Omental fat pad (tissue), 4 donors: ENCODE data around the gene EPOP. TPM values are rescaled to one million over a fixed set of nuclear protein-coding genes. Genes with fewer than 3 reads are reported as not detected.
"Not testable (repeated sequence)": the region's sequence is repeated elsewhere in the genome, so short reads cannot be mapped to it uniquely, and the experiment has no call there.

Experiments used
- ATAC-seq: fragments of 150-250 bp; one replicate; pipeline ENCODE4 v1.9.1; 2016; ENCODE audit warnings: mild to moderate bottlenecking, moderate library complexity; ENCODE audit not compliant: low FRiP score
- DNase-seq: peaks from one replicate; pipeline ENCODE4 v3.0.0-alpha.2; 2019; ENCODE audit warnings: low spot score
- CTCF ChIP-seq, 3 donors: fragments of 450-650 bp; IDR thresholded peaks; one replicate each; pipeline ENCODE4 v1.5.1; 2016 to 2017; ENCODE audit warnings: antibody characterized with exemption in 3 of 3, mild to moderate bottlenecking in 3 of 3, moderate library complexity in 2 of 3
- total RNA-seq, 4 donors: library from RNA; depleted of rRNA; stranded (reverse); fragments of >200 nt; gene quantifications; one replicate each; pipeline ENCODE4 v1.1.0, GENCODE V29; 2016

The EPOP gene
- total RNA-seq, 4 donors from 2014 or later: 0.38 to 5.2 (median 1.5) TPM

- no peak for TF ChIP-seq CTCF (IDR thresholded peaks at IDR 0.05)
- DNase-seq: no peak
- no peak for ATAC-seq
Observed at GRCh38 chr17:38656959-38657823, 17.6 kb downstream of the EPOP start.

GRCh38 chr17:38654411-38655398 lies 20.1 kb downstream of the EPOP start:
- ATAC-seq: no peak
- TF ChIP-seq CTCF (IDR thresholded peaks at IDR 0.05): no peak
- no peak for DNase-seq

GRCh38 chr17:38653679-38654078 lies 21.1 kb downstream of the EPOP start:
- no peak for DNase-seq
- ATAC-seq: no peak
- no peak for TF ChIP-seq CTCF (IDR thresholded peaks at IDR 0.05)

- ATAC-seq: no peak
- no peak for DNase-seq
- TF ChIP-seq CTCF (IDR thresholded peaks at IDR 0.05): no peak
Observed at GRCh38 chr17:38653230-38653629, 21.5 kb downstream of the EPOP start.

GRCh38 chr17:38650653-38651173 lies 24.0 kb downstream of the EPOP start:
- not testable (repeated sequence) for DNase-seq, ATAC-seq

GRCh38 chr17:38637951-38638350 lies 36.8 kb downstream of the EPOP start:
- ATAC-seq: no peak
- no peak for TF ChIP-seq CTCF (IDR thresholded peaks at IDR 0.05)
- DNase-seq: no peak

- no peak for TF ChIP-seq CTCF (IDR thresholded peaks at IDR 0.05)
- no peak for DNase-seq
- no peak for ATAC-seq
Observed at GRCh38 chr17:38636054-38636453, 38.7 kb downstream of the EPOP start.
